OCI-LY1 (cell line): ENCODE results near the gene MKI67.

Experiments
- EZH2 ChIP-seq: fragments of 200-600 bp; sonication (generic), shearing (Covaris generic); IDR thresholded peaks from 2 replicates; pipeline ENCODE4 v1.8.0; 2017; ENCODE audit warnings: borderline replicate concordance, mixed run types, mild to moderate bottlenecking, antibody characterized with exemption, low read length, moderate library complexity, mixed read lengths
- TF ChIP-seq, protein P1 (sequence below): fragments of 200-600 bp; sonication (generic), shearing (Covaris generic); IDR thresholded peaks from 2 replicates; pipeline ENCODE4 v1.5.1; 2017; ENCODE audit warnings: mild to moderate bottlenecking, antibody characterized with exemption, low read length, moderate library complexity, mixed read lengths

DNA sequence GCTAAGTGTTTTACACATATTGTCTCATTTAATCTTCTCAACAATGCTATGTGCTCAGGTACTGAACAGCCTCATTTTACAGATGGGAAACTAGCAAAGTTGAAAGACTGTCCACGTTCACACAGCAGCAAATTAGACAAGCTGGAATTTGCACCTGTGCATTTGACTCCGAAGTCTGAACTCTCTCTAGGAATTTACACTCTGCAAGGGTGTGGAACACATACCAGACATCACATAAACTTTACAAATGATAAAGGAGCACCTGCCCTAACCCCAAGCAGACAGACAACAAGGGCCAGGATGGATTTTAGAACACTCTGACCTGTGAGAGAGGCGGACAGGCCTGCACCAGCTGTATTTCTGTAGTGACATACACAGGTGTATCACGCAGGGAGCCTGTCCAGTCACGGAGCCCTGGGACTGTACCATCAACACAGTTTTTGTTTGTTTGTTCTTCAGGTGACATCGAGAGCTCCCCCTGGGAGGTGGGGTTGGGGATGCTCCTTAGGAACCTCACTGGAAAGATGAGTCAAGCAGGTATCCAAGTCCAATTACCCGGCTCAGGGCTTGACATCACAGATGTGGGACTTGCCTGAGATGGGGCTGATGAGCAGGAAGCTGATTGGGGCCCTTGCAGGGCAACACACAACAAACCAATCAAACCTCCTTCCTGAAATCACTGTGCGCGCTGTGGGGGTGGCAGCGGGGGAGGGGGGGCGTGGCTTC lies 31.0 kb downstream of the MKI67 start:
- no peak for TF ChIP-seq EZH2
- TF ChIP-seq, protein P1, sequence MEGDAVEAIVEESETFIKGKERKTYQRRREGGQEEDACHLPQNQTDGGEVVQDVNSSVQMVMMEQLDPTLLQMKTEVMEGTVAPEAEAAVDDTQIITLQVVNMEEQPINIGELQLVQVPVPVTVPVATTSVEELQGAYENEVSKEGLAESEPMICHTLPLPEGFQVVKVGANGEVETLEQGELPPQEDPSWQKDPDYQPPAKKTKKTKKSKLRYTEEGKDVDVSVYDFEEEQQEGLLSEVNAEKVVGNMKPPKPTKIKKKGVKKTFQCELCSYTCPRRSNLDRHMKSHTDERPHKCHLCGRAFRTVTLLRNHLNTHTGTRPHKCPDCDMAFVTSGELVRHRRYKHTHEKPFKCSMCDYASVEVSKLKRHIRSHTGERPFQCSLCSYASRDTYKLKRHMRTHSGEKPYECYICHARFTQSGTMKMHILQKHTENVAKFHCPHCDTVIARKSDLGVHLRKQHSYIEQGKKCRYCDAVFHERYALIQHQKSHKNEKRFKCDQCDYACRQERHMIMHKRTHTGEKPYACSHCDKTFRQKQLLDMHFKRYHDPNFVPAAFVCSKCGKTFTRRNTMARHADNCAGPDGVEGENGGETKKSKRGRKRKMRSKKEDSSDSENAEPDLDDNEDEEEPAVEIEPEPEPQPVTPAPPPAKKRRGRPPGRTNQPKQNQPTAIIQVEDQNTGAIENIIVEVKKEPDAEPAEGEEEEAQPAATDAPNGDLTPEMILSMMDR = no peak
